ENCODE measurements around the gene CTCF.

The CTCF gene

DNA sequence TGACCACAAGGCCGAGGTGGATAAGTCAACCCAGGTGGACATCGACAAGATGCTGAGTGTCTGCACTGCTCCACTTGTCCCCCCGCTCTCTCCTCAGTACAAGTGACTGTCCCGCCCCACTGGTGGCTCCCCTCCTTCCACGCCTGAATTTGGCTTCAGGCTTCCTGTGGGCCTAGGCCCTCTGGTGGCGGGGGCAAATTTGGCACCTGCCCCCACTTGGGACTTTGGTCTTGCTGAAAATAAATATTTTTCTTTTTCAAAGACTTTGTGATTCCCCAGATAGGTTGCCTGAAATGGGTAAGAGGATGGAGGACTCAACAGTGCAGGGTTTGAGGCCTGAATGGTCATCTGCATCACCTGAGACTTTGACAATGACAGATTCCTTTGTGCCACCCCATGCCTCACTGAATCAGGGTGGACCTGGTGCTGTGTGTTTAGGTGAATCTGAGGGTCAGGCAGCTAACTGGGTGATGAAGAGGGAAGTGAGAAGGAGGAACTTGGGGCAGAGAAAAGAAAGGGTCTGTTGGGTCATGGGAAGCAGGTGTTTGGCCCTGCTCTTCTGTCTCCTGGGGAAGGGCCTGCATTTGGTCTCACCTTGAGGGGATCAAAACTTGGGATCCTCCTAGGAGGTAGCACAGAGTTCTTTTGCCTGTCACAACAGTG is 106.3 kb downstream of the CTCF start:
- H3K9ac ChIP-seq (ENCODE audit: low read length): no peak overlapping the region
- H3K27ac ChIP-seq (ENCODE audit: low read depth, low read length): no peak overlapping the region
- peaks cover 21% of the 10 kb centered on the region for H3K4me1 ChIP-seq (ENCODE audit: control insufficient read depth, insufficient read depth, low read length)
- no peaks in the 10 kb centered on the region for H3K27me3 ChIP-seq (ENCODE audit: control insufficient read depth, insufficient read depth, low read length)
- no peaks in the 10 kb centered on the region for H3K36me3 ChIP-seq (ENCODE audit: control insufficient read depth, insufficient read depth, low read length)
- no peak overlapping the region for H3K4me3 ChIP-seq (ENCODE audit: low read length)

DNA sequence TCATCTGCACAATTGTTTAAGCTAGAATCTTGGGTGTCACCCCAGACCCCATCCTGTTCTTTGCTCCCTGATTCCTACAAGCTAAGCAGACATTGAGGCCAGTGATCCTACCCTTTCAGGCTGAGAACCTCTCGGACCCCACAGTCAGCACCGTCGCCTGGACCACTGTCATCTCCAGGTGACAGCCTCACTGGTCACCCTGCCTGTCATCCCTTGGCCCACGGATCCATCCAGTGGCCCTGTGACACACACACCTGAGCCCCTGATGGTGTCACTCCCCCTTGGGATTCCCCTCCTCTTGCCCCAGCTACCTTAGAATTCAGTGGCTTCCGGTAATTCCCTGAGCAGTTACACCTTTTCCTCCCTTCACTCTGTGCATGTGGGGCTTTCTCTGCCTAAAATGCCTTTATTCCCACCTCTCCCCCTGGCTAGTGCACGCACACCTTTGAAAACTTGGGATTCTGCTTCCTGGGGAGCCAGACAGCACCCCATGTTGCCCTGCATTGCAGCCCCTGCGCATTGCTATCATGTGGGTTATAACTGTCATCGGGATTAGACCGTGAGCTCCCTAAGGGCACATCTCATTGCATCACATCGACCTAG is 107.3 kb downstream of the CTCF start:
- no peak overlapping the region for H3K9ac ChIP-seq (ENCODE audit: low read length)
- no peaks in the 10 kb centered on the region for H3K36me3 ChIP-seq (ENCODE audit: control insufficient read depth, insufficient read depth, low read length)
- peaks cover 21% of the 10 kb centered on the region for H3K4me1 ChIP-seq (ENCODE audit: control insufficient read depth, insufficient read depth, low read length)
- no peak overlapping the region for H3K4me3 ChIP-seq (ENCODE audit: low read length)
- H3K27ac ChIP-seq (ENCODE audit: low read depth, low read length): no peak overlapping the region
- no peaks in the 10 kb centered on the region for H3K27me3 ChIP-seq (ENCODE audit: control insufficient read depth, insufficient read depth, low read length)

GRCh38 chr16:67672306-67672705 is 110.0 kb downstream of the CTCF start:
- Histone ChIP-seq H3K36me3 (ENCODE audit: control insufficient read depth, insufficient read depth, low read length) (no peaks in the 10 kb centered on the region), H3K4me3 (ENCODE audit: low read length) (no peak overlapping the region), H3K27me3 (ENCODE audit: control insufficient read depth, insufficient read depth, low read length) (no peaks in the 10 kb centered on the region), H3K27ac (ENCODE audit: low read depth, low read length) (no peak overlapping the region), H3K9ac (ENCODE audit: low read length) (no peak overlapping the region), H3K4me1 (ENCODE audit: control insufficient read depth, insufficient read depth, low read length) (peaks cover 9% of the 10 kb centered on the region)

- no peaks in the 10 kb centered on the region for H3K36me3 ChIP-seq (ENCODE audit: control insufficient read depth, insufficient read depth, low read length)
- no peaks in the 10 kb centered on the region for H3K27me3 ChIP-seq (ENCODE audit: control insufficient read depth, insufficient read depth, low read length)
- peak overlapping the region; percentile 57 for H3K27ac ChIP-seq (ENCODE audit: low read depth, low read length)
- H3K4me1 ChIP-seq (ENCODE audit: control insufficient read depth, insufficient read depth, low read length): peaks cover 4% of the 10 kb centered on the region
- H3K9ac ChIP-seq (ENCODE audit: low read length): no peak overlapping the region
- H3K4me3 ChIP-seq (ENCODE audit: low read length): no peak overlapping the region
Observed at GRCh38 chr16:67672739-67673662, 110.7 kb downstream of the CTCF start.

GRCh38 chr16:67673712-67674580 is 111.6 kb downstream of the CTCF start:
- Histone ChIP-seq H3K27ac (ENCODE audit: low read depth, low read length) (peak overlapping the region; percentile 57), H3K4me3 (ENCODE audit: low read length) (no peak overlapping the region), H3K9ac (ENCODE audit: low read length) (no peak overlapping the region), H3K4me1 (ENCODE audit: control insufficient read depth, insufficient read depth, low read length) (peaks cover 2% of the 10 kb centered on the region), H3K36me3 (ENCODE audit: control insufficient read depth, insufficient read depth, low read length) (no peaks in the 10 kb centered on the region), H3K27me3 (ENCODE audit: control insufficient read depth, insufficient read depth, low read length) (no peaks in the 10 kb centered on the region)

DNA sequence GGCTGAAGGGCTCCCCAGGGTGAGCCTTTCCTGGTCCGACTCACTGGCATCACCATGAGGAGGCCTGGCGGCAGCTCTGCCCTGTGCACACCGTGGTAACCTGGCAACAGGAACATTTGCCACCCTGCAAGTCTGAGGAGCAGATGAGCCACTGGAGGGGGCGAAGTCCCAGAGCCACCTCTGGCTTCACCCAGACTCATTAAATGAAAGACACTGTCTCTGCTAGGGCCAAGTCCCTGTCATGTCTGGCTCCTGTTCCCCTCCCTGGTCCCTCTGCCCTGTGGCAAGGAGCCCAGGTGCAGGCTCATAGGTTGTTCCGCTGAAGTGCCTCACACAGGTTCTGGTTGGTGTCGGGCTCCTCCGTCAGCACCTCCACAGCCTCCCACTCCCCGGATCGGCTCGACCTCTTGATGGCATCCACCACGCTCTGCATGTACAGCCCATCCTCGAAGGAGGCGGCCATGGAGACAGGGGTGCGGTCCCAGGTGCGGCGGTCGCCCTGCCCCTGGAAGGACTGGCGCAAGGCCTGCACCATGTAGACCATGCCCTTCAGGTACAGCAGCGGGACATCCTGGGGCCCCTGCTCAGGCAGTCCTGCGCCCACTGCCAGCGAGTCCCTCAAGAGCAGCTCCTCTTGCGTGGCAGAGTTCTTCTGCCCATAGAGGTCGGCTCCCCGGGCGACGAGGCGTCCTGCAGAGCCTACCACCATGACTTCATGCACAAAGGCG is 112.7 kb downstream of the CTCF start:
- no peak overlapping the region for H3K4me3 ChIP-seq (ENCODE audit: low read length)
- H3K36me3 ChIP-seq (ENCODE audit: control insufficient read depth, insufficient read depth, low read length): no peaks in the 10 kb centered on the region
- no peak overlapping the region for H3K27ac ChIP-seq (ENCODE audit: low read depth, low read length)
- peaks cover 2% of the 10 kb centered on the region for H3K4me1 ChIP-seq (ENCODE audit: control insufficient read depth, insufficient read depth, low read length)
- no peaks in the 10 kb centered on the region for H3K27me3 ChIP-seq (ENCODE audit: control insufficient read depth, insufficient read depth, low read length)
- H3K9ac ChIP-seq (ENCODE audit: low read length): no peak overlapping the region

DNA sequence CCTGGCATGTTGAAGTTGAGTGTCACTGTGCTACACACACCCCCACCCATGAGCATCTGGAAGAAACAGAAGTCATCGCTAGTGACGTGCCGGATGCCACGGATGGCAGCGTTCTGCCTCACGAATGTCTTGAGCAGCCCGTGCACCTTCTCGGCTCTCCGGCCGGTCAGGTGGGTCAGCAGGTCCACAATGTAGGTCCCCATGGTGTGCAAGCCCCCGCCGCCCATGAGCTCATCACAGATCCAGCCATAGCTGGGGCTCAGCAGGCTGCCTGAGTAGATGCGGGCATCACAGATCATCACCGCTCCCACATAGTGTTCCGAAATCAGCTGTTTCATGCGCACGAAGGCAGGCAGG is 113.2 kb downstream of the CTCF start:
- Histone ChIP-seq H3K9ac (ENCODE audit: low read length) (no peak overlapping the region), H3K4me1 (ENCODE audit: control insufficient read depth, insufficient read depth, low read length) (peaks cover 2% of the 10 kb centered on the region), H3K4me3 (ENCODE audit: low read length) (no peak overlapping the region), H3K36me3 (ENCODE audit: control insufficient read depth, insufficient read depth, low read length) (no peaks in the 10 kb centered on the region), H3K27me3 (ENCODE audit: control insufficient read depth, insufficient read depth, low read length) (no peaks in the 10 kb centered on the region), H3K27ac (ENCODE audit: low read depth, low read length) (no peak overlapping the region)

DNA sequence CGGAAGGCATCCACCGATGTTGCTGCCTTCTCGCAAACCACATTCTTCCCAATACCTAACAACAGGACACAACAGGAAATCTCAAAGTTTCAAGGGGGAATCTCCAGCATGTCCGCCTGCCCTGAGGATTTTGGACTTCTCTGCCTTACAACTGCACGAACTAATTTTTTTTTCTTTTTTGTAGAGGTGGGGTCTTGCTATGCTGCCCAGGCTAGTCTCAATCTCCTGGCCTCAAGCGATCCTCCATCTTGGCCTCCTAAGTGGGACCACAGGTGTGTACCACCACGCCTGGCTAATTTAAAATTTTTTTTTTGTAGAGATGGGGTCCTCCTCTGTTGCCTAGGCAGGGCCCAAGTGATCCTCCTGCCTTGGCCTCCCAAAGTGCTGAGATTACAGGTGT is 113.7 kb downstream of the CTCF start:
- Histone ChIP-seq H3K4me1 (ENCODE audit: control insufficient read depth, insufficient read depth, low read length) (peaks cover 2% of the 10 kb centered on the region), H3K9ac (ENCODE audit: low read length) (no peak overlapping the region), H3K27ac (ENCODE audit: low read depth, low read length) (no peak overlapping the region), H3K27me3 (ENCODE audit: control insufficient read depth, insufficient read depth, low read length) (no peaks in the 10 kb centered on the region), H3K4me3 (ENCODE audit: low read length) (no peak overlapping the region), H3K36me3 (ENCODE audit: control insufficient read depth, insufficient read depth, low read length) (no peaks in the 10 kb centered on the region)

DNA sequence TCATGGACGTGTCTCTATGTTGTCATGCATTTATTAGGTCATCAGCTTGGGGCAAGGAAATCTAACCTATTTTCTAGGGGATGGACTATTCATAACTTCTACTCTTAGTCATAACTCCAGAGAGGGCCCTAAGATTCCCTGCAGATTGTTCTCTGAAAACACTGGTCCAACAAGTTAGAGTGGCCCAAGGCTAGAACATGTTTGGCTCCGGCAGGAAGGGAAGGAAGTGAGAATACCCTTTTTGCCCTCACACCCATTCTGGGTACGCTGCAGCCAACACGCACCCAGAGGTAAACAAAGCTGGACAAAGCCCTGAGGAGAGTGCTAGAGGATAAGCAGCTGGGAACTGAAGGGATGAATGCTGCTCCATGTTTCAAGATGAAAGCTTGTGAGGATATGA is 114.2 kb downstream of the CTCF start:
- Histone ChIP-seq H3K4me3 (ENCODE audit: low read length) (no peak overlapping the region), H3K9ac (ENCODE audit: low read length) (no peak overlapping the region), H3K27me3 (ENCODE audit: control insufficient read depth, insufficient read depth, low read length) (no peaks in the 10 kb centered on the region), H3K27ac (ENCODE audit: low read depth, low read length) (no peak overlapping the region), H3K36me3 (ENCODE audit: control insufficient read depth, insufficient read depth, low read length) (no peaks in the 10 kb centered on the region), H3K4me1 (ENCODE audit: control insufficient read depth, insufficient read depth, low read length) (peaks cover 2% of the 10 kb centered on the region)

- H3K9ac ChIP-seq (ENCODE audit: low read length): no peak overlapping the region
- no peak overlapping the region for H3K27ac ChIP-seq (ENCODE audit: low read depth, low read length)
- H3K4me3 ChIP-seq (ENCODE audit: low read length): no peak overlapping the region
- no peaks in the 10 kb centered on the region for H3K27me3 ChIP-seq (ENCODE audit: control insufficient read depth, insufficient read depth, low read length)
- H3K4me1 ChIP-seq (ENCODE audit: control insufficient read depth, insufficient read depth, low read length): peaks cover 2% of the 10 kb centered on the region
- H3K36me3 ChIP-seq (ENCODE audit: control insufficient read depth, insufficient read depth, low read length): no peaks in the 10 kb centered on the region
Observed at GRCh38 chr16:67676939-67677338, 114.6 kb downstream of the CTCF start.

GRCh38 chr16:67677712-67678111 is 115.4 kb downstream of the CTCF start:
- Histone ChIP-seq H3K4me3 (ENCODE audit: low read length) (no peak overlapping the region), H3K4me1 (ENCODE audit: control insufficient read depth, insufficient read depth, low read length) (peaks cover 2% of the 10 kb centered on the region), H3K27ac (ENCODE audit: low read depth, low read length) (no peak overlapping the region), H3K27me3 (ENCODE audit: control insufficient read depth, insufficient read depth, low read length) (no peaks in the 10 kb centered on the region), H3K36me3 (ENCODE audit: control insufficient read depth, insufficient read depth, low read length) (no peaks in the 10 kb centered on the region), H3K9ac (ENCODE audit: low read length) (no peak overlapping the region)
